ENCODE results near the gene RAB3IL1. TPM values are rescaled to one million over a fixed set of nuclear protein-coding genes. Genes with fewer than 3 reads are reported as not detected.
"Not testable (repeated sequence)": the region's sequence is repeated elsewhere in the genome, so short reads cannot be mapped to it uniquely, and the experiment has no call there.

RAB3IL1 gene
- total RNA-seq, 4 donors from 2014 or later = 1.1 to 28.1 (median 5.7) TPM

- Histone ChIP-seq H3K27ac (peak overlapping the region; percentile 58 to 81 (median 73)), H3K9me3 (no peaks in the 10 kb centered on the region), H3K4me3 (peak overlapping the region; percentile 13 to 54 (median 44)), H3K27me3 (no peaks in the 10 kb centered on the region), H3K4me1 (peaks cover 8 to 16% (median 9%) of the 10 kb centered on the region in 4 donors), H3K36me3 (peaks cover 0 to 4% (median 0%) of the 10 kb centered on the region in 3 donors)
- DNase-seq = peak in 1 of 3 donors; percentile 74
- TF ChIP-seq, protein P1, sequence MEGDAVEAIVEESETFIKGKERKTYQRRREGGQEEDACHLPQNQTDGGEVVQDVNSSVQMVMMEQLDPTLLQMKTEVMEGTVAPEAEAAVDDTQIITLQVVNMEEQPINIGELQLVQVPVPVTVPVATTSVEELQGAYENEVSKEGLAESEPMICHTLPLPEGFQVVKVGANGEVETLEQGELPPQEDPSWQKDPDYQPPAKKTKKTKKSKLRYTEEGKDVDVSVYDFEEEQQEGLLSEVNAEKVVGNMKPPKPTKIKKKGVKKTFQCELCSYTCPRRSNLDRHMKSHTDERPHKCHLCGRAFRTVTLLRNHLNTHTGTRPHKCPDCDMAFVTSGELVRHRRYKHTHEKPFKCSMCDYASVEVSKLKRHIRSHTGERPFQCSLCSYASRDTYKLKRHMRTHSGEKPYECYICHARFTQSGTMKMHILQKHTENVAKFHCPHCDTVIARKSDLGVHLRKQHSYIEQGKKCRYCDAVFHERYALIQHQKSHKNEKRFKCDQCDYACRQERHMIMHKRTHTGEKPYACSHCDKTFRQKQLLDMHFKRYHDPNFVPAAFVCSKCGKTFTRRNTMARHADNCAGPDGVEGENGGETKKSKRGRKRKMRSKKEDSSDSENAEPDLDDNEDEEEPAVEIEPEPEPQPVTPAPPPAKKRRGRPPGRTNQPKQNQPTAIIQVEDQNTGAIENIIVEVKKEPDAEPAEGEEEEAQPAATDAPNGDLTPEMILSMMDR (IDR thresholded peaks at IDR 0.05) = peak in 1 of 6 experiments; percentile 2
- TF ChIP-seq POLR2A (IDR thresholded peaks at IDR 0.05) = peak in 1 of 2 donors; percentile 17
These were observed 37.6 kb upstream of the RAB3IL1 start for GRCh38 chr11:61954851-61955421.

GRCh38 chr11:61954106-61954850 is 36.9 kb upstream of the RAB3IL1 start:
- TF ChIP-seq POLR2A (IDR thresholded peaks at IDR 0.05) = no peak
- TF ChIP-seq, protein P1 (IDR thresholded peaks at IDR 0.05) = no peak
- Histone ChIP-seq H3K4me3 (peak overlapping the region in 1 of 4 donors; percentile 41), H3K36me3 (peaks cover 0 to 4% (median 0%) of the 10 kb centered on the region in 3 donors), H3K27ac (peak overlapping the region; percentile 58 to 81 (median 73)), H3K27me3 (no peaks in the 10 kb centered on the region), H3K9me3 (no peaks in the 10 kb centered on the region), H3K4me1 (peaks cover 8 to 15% (median 9%) of the 10 kb centered on the region in 4 donors)
- no peak for DNase-seq

DNA sequence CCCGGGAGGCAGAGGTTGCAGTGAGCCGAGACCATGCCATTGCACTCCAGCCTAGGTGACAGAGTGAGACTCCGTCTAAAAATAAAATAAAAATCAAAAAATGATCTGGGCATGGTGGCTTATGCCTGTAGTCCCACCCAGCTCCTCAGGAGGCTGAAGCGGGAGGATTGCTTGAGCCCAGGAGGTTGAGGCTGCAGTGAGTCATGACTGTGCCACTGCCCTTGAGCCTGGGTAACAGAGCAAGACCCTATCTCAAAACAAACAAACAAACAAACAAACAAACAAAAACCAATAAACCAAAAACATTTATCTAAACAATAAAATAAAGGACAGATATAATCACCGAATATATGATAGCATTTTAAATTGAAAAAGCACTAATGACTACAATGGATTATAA is 36.3 kb upstream of the RAB3IL1 start:
- H3K27me3 ChIP-seq, H3K9me3 ChIP-seq, H3K4me3 ChIP-seq, H3K27ac ChIP-seq, DNase-seq, H3K36me3 ChIP-seq: not testable (repeated sequence)
- peaks cover 8 to 15% (median 9%) of the 10 kb centered on the region in 4 donors for H3K4me1 ChIP-seq

DNA sequence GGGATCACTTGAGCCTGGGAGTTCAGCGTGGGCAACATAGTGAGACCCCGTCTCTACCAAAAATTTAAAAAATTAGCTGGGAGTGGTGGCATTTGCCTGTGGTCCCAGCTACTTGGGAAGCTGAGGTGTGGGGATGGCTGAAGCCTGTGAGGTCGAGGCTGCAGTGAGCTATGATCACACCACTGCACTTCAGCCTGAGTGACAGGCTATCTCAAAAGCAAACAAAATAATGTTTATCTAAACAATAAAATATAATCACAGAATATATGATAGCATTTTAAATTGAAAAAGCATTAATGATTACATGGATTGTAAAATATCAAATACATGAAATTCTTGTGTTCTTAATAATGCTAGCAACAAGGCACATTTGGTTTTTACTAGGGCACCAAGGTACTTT is 35.5 kb upstream of the RAB3IL1 start:
- Histone ChIP-seq H3K4me1 (peaks cover 8 to 15% (median 9%) of the 10 kb centered on the region in 4 donors), H3K4me3 (no peak overlapping the region), H3K27ac (no peak overlapping the region), H3K36me3 (no peaks in the 10 kb centered on the region), H3K9me3 (no peaks in the 10 kb centered on the region), H3K27me3 (no peaks in the 10 kb centered on the region)
- DNase-seq = no peak
- TF ChIP-seq POLR2A (IDR thresholded peaks at IDR 0.05) = no peak
- TF ChIP-seq, protein P1 (IDR thresholded peaks at IDR 0.05) = no peak

DNA sequence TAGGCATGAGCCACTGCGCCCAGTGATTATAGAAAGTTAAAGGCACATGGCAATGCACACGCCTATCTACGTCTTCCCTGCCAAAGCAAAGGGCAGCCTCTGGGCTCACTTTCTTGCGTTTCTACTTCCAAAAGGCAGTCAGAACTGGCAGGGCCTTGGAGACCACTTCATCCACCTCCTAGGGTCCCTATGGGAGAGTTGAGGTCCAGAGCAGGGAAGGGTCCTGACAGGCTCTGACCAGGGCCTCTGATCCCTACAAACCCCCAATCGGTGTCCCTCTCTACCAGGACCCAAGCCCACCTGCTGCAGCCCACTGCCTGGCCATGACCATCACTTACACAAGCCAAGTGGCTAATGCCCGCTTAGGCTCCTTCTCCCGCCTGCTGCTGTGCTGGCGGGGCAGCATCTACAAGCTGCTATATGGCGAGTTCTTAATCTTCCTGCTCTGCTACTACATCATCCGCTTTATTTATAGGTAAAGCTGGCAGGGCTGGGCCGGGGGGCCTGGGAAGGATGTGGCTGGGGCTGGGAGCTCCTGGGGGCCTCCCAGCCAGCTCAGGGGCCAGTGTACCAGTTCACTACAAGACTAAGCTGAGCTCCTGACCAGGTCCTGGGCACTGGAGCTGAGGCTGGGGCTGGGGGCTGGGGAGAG is 34.2 kb upstream of the RAB3IL1 start:
- no peak overlapping the region for H3K4me3 ChIP-seq
- H3K27me3 ChIP-seq = no peaks in the 10 kb centered on the region
- no peak for TF ChIP-seq POLR2A (IDR thresholded peaks at IDR 0.05)
- TF ChIP-seq, protein P1 (IDR thresholded peaks at IDR 0.05) = no peak
- H3K27ac ChIP-seq = no peak overlapping the region
- H3K36me3 ChIP-seq = no peaks in the 10 kb centered on the region
- H3K4me1 ChIP-seq = peaks cover 8 to 15% (median 9%) of the 10 kb centered on the region in 4 donors
- no peak for DNase-seq
- no peaks in the 10 kb centered on the region for H3K9me3 ChIP-seq

Data from Peyer's patch (tissue), 4 donors.